ENCODE measurements around the gene ARHGAP21.
"Not testable (repeated sequence)": the region's sequence is repeated elsewhere in the genome, so short reads cannot be mapped to it uniquely, and the experiment has no call there.

Gene ARHGAP21

GRCh38 chr10:24683554-24683953, 40.1 kb downstream of the ARHGAP21 start:
- no peak for DNase-seq (ENCODE audit: low read depth in 2 of 2)

GRCh38 chr10:24681572-24682088, 42.1 kb downstream of the ARHGAP21 start:
- DNase-seq (ENCODE audit: low read depth in 2 of 2): no peak

GRCh38 chr10:24680647-24681524, 42.8 kb downstream of the ARHGAP21 start:
- DNase-seq (ENCODE audit: low read depth in 2 of 2): no peak

- no peak for DNase-seq (ENCODE audit: low read depth in 2 of 2)
Measured at GRCh38 chr10:24678757-24679156, 44.9 kb downstream of the ARHGAP21 start.

GRCh38 chr10:24674892-24675632, 48.6 kb downstream of the ARHGAP21 start:
- DNase-seq (ENCODE audit: low read depth in 2 of 2): no peak

- DNase-seq (ENCODE audit: low read depth in 2 of 2): no peak
Measured at GRCh38 chr10:24670964-24671670, 52.6 kb downstream of the ARHGAP21 start.

- DNase-seq (ENCODE audit: low read depth in 2 of 2): no peak
Measured at GRCh38 chr10:24669285-24669852, 54.3 kb downstream of the ARHGAP21 start.

GRCh38 chr10:24668247-24668646, 55.4 kb downstream of the ARHGAP21 start:
- DNase-seq (ENCODE audit: low read depth in 2 of 2): no peak

- no peak for DNase-seq (ENCODE audit: low read depth in 2 of 2)
Measured at GRCh38 chr10:24664991-24665390, 58.7 kb downstream of the ARHGAP21 start.

GRCh38 chr10:24661376-24661775, 62.3 kb downstream of the ARHGAP21 start:
- no peak for DNase-seq (ENCODE audit: low read depth in 2 of 2)

GRCh38 chr10:24658319-24658718, 65.4 kb downstream of the ARHGAP21 start:
- not testable (repeated sequence) for DNase-seq (ENCODE audit: low read depth in 2 of 2)

- DNase-seq (ENCODE audit: low read depth in 2 of 2): not testable (repeated sequence)
Measured at GRCh38 chr10:24656326-24656725, 67.4 kb downstream of the ARHGAP21 start.

GRCh38 chr10:24652381-24652957, 71.2 kb downstream of the ARHGAP21 start:
- no peak for DNase-seq (ENCODE audit: low read depth in 2 of 2)

- no peak for DNase-seq (ENCODE audit: low read depth in 2 of 2)
Measured at GRCh38 chr10:24651923-24652322, 71.8 kb downstream of the ARHGAP21 start.

GRCh38 chr10:24650669-24651391, 72.9 kb downstream of the ARHGAP21 start:
- DNase-seq (ENCODE audit: low read depth in 2 of 2): no peak

GRCh38 chr10:24645784-24646183, 77.9 kb downstream of the ARHGAP21 start:
- no peak for DNase-seq (ENCODE audit: low read depth in 2 of 2)

- no peak for DNase-seq (ENCODE audit: low read depth in 2 of 2)
Measured at GRCh38 chr10:24645022-24645421, 78.7 kb downstream of the ARHGAP21 start.

GRCh38 chr10:24643679-24644209, 79.9 kb downstream of the ARHGAP21 start:
- DNase-seq (ENCODE audit: low read depth in 2 of 2): no peak

GRCh38 chr10:24642921-24643678, 80.6 kb downstream of the ARHGAP21 start:
- no peak for DNase-seq (ENCODE audit: low read depth in 2 of 2)

GRCh38 chr10:24639124-24639523, 84.6 kb downstream of the ARHGAP21 start:
- no peak for DNase-seq (ENCODE audit: low read depth in 2 of 2)

Data from stimulated activated CD4-positive, alpha-beta T cell treated with anti-CD3 and anti-CD28 coated beads, Interleukin-4, amount 100 ng/mL, for 48 hours (primary cell).